Thyroid gland (tissue), 4 donors: Measurements from ENCODE around the gene LST1. TPM values are rescaled to one million over a fixed set of nuclear protein-coding genes. Genes with fewer than 3 reads are reported as not detected.

Source experiments
- DNase-seq, 2 donors: peaks; one replicate each; pipeline ENCODE4 v3.0.0-alpha.2; 2019
- H3K27ac ChIP-seq, 3 donors: fragments of 200-600 bp; sonication (generic); 1 replicate in 2 of 3; 2 replicates in 1 of 3; pipeline ENCODE4 v1.5.1; 2016 to 2019; ENCODE audit warnings: mild to moderate bottlenecking in 1 of 3, moderate library complexity in 1 of 3
- H3K27me3 ChIP-seq: fragments of 200-600 bp; sonication (generic); one replicate; pipeline ENCODE4 v1.5.1; 2019
- H3K36me3 ChIP-seq, 2 donors: fragments of 200-600 bp; sonication (generic); one replicate each; pipeline ENCODE4 v1.5.1; 2016 to 2019
- H3K4me1 ChIP-seq, 2 donors: fragments of 200-600 bp; sonication (generic); one replicate each; pipeline ENCODE4 v1.5.1; 2017 to 2019
- H3K4me3 ChIP-seq, 3 donors: fragments of 200-600 bp; sonication (generic); replicated peaks in 1 of 3; 1 replicate in 2 of 3; 2 replicates in 1 of 3; pipeline ENCODE4 v1.5.1; 2016; ENCODE audit warnings: mild to moderate bottlenecking in 1 of 3
- H3K9me3 ChIP-seq: fragments of 200-600 bp; sonication (generic); one replicate; pipeline ENCODE4 v1.5.1; 2017
- POLR2A ChIP-seq, 2 donors: fragments of 450-650 bp; IDR thresholded peaks; one replicate each; pipeline ENCODE4 v1.6.1; 2017; ENCODE audit warnings: antibody characterized with exemption in 2 of 2, mild to moderate bottlenecking in 2 of 2, moderate library complexity in 1 of 2
- WGBS, 2 donors: methylation state at CpG; one replicate each; pipeline ENCODE4 v1.1.5; 2017; 5-methylcytosine and 5-hydroxymethylcytosine counted together
- intact Hi-C: fragments of 100-400 bp; cut with DNase I; formaldehyde crosslinking; loops from one replicate; pipeline ENCODE4 v1.15.1; 2023
- total RNA-seq, 4 donors: library from RNA; depleted of rRNA; stranded (reverse); fragments of >200 nt; gene quantifications; one replicate each; pipeline ENCODE4 v1.2.3, GENCODE V29; 2016
- TF ChIP-seq, protein P1 (sequence below), 6 experiments: fragments of 200-600 bp in 3 of 6; fragments of 450-650 bp in 3 of 6; sonication (generic) in 3 of 6; IDR thresholded peaks; one replicate each; pipeline ENCODE4 v1.5.1; 2016 to 2019; ENCODE audit warnings: antibody characterized with exemption in 6 of 6, mild to moderate bottlenecking in 2 of 6, inconsistent platforms in 1 of 6, moderate library complexity in 1 of 6

LST1 gene
- total RNA-seq, 4 donors from 2014 or later, result 2.5 to 23.4 (median 3.2) TPM; not detected in 1

GRCh38 chr6:31615748-31616147 lies 29.7 kb downstream of the LST1 start:
- intact Hi-C loops, result no loop called here
- Histone ChIP-seq H3K9me3 (no peaks in the 10 kb centered on the region), H3K36me3 (no peaks in the 10 kb centered on the region), H3K4me3 (no peak overlapping the region), H3K4me1 (peaks cover 0 to 3% of the 10 kb centered on the region in 2 donors), H3K27me3 (no peaks in the 10 kb centered on the region), H3K27ac (no peak overlapping the region)
- TF ChIP-seq, protein P1, sequence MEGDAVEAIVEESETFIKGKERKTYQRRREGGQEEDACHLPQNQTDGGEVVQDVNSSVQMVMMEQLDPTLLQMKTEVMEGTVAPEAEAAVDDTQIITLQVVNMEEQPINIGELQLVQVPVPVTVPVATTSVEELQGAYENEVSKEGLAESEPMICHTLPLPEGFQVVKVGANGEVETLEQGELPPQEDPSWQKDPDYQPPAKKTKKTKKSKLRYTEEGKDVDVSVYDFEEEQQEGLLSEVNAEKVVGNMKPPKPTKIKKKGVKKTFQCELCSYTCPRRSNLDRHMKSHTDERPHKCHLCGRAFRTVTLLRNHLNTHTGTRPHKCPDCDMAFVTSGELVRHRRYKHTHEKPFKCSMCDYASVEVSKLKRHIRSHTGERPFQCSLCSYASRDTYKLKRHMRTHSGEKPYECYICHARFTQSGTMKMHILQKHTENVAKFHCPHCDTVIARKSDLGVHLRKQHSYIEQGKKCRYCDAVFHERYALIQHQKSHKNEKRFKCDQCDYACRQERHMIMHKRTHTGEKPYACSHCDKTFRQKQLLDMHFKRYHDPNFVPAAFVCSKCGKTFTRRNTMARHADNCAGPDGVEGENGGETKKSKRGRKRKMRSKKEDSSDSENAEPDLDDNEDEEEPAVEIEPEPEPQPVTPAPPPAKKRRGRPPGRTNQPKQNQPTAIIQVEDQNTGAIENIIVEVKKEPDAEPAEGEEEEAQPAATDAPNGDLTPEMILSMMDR (IDR thresholded peaks at IDR 0.05), result no peak
- no peak for TF ChIP-seq POLR2A (IDR thresholded peaks at IDR 0.05)
- 76% methylated on average over 7 of the region's 7 CpGs for WGBS, 2 donors
- no peak for DNase-seq

GRCh38 chr6:31617010-31617409 lies 30.9 kb downstream of the LST1 start:
- H3K27me3 ChIP-seq, result no peaks in the 10 kb centered on the region
- DNase-seq, result no peak
- H3K27ac ChIP-seq, result no peak overlapping the region
- 91 to 98% methylated on average over 2 of the region's 2 CpGs for WGBS, 2 donors
- no peak overlapping the region for H3K4me3 ChIP-seq
- no peaks in the 10 kb centered on the region for H3K9me3 ChIP-seq
- H3K4me1 ChIP-seq, result peaks cover 5 to 7% of the 10 kb centered on the region in 2 donors
- intact Hi-C loops, result no loop called here
- no peak for TF ChIP-seq POLR2A (IDR thresholded peaks at IDR 0.05)
- TF ChIP-seq, protein P1 (IDR thresholded peaks at IDR 0.05), result no peak
- no peaks in the 10 kb centered on the region for H3K36me3 ChIP-seq

DNA sequence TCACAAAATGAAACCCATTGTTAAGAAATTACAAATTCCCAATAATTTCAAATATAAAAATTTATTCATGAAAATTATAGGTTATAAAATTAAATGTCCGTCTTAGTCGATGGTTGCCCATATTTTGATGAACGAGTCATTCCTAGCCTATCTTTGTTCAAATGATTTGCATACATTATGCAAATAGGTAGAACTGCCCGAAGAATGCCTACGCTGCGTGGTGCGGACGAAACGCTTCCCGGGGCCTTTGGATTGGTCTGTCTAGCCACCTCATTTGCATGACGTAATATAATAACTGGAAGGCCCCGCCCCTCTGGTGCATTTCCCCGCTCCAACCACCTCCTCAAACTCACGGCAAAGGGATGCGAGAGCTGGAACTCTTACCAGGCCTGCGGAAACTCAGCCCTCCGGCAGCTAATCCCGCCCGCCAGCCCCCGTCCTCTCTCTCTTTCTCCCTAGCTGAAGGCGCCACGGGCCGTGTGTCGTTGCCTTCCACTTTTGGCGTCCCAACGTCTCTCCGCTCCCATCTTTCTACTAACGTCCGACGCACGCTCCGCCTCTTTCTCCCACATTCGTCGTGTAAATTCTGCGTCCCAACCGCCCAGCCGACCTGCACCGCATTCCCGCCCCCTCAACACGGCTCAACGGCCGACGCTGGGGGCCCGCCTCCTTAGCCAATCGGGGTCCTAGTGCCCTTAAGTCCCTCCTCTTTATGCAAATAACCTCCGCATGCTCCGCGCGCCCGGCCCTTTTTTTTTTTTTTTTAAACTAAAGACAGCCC lies 33.9 kb downstream of the LST1 start:
- H3K27me3 ChIP-seq, result no peaks in the 10 kb centered on the region
- TF ChIP-seq, protein P1 (IDR thresholded peaks at IDR 0.05), result peak in 1 of 6 experiments; percentile 10
- TF ChIP-seq POLR2A (IDR thresholded peaks at IDR 0.05), result peak; percentile 76 to 94
- H3K36me3 ChIP-seq, result peaks cover 11 to 17% of the 10 kb centered on the region in 2 donors
- 0% methylated on average over 50 of the region's 50 CpGs for WGBS, 2 donors
- H3K4me3 ChIP-seq, result peak overlapping the region; percentile 6 to 42 (median 19)
- intact Hi-C loops, result no loop called here
- H3K9me3 ChIP-seq, result no peaks in the 10 kb centered on the region
- DNase-seq, result peak; percentile 99
- peak overlapping the region; percentile 97 to 99 (median 97) for H3K27ac ChIP-seq
- H3K4me1 ChIP-seq, result peaks cover 9 to 12% of the 10 kb centered on the region in 2 donors

DNA sequence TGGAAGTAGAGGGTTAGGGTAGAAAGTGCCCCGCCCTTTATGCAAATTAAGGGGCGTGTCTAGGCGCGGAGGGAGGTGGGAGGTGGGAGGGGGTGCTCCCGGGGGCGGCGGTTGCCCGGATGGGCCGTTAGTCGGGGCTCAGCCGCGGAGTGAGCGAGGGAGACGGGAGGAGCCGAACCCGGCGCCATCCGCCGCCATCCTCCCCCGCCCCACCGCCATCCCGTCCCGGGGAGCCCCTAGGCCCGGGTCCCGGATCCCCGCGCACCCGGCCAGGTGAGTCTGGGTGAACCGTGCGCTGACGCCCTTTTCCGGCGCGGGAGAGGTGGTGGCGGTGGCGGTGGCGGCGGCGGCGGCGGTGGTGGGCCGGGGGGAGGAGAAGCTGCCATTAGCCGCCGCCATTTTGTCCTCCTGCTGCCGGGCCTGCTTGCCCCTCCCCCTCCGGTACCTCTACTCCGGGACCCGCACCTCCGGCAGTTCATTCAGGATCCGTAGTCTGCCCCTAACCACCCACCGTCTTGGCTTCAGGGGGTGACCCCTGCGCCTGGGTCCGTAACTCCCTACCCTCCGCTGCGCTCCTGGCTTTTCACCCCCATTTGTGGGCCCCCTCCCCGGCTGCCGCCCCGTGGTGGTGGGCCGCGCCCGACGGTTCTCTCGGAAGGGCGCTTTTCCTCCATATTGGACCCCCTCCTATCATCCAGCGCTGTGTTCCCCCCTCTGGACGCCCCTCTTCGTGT lies 34.7 kb downstream of the LST1 start, which contains the start of gene PRRC2A:
Gene PRRC2A, plus strand, starts transcription at position 130 of the 734 bp plus-strand sequence. CDS start 2,075 bp downstream, outside the sequence.
- WGBS, 2 donors, result 1 to 2% methylated on average over 31 to 37 of the region's 67 CpGs
- Histone ChIP-seq H3K36me3 (peaks cover 19 to 24% of the 10 kb centered on the region in 2 donors), H3K9me3 (no peaks in the 10 kb centered on the region), H3K27ac (peak within 1 kb of the TSS; percentile 97 to 99 (median 97)), H3K27me3 (no peaks in the 10 kb centered on the region), H3K4me3 (peak within 1 kb of the TSS; percentile 37 to 93 (median 51)), H3K4me1 (peaks cover 9 to 12% of the 10 kb centered on the region in 2 donors)
- peak in 1 of 2 donors; percentile 48 for TF ChIP-seq POLR2A (IDR thresholded peaks at IDR 0.05)
- TF ChIP-seq, protein P1 (IDR thresholded peaks at IDR 0.05), result no peak
- intact Hi-C loops, result no loop called here
- DNase-seq, result peak in 1 of 2 donors; percentile 78
